NCI-H345 treated with DMSO at 0.1 percent for 48 hours (cell line): ENCODE data around the gene PRDM11.

Experiments used
- DNase-seq: peaks from one replicate; lab custom pipeline; 2025; ENCODE audit not compliant: unreplicated experiment; lab: John Stamatoyannopoulos, UW

The PRDM11 gene

GRCh38 chr11:45156741-45157140, 10.3 kb downstream of the PRDM11 start:
- DNase-seq: no peak

GRCh38 chr11:45157247-45158209, 11.1 kb downstream of the PRDM11 start:
- no peak for DNase-seq

- no peak for DNase-seq
These were observed 11.8 kb downstream of the PRDM11 start for GRCh38 chr11:45158210-45158731.

GRCh38 chr11:45158891-45159605, 12.6 kb downstream of the PRDM11 start:
- DNase-seq: no peak

- no peak for DNase-seq
These were observed 13.4 kb downstream of the PRDM11 start for GRCh38 chr11:45159781-45160365.

GRCh38 chr11:45161252-45162063, 15.0 kb downstream of the PRDM11 start:
- DNase-seq: no peak

GRCh38 chr11:45162064-45162375, 15.6 kb downstream of the PRDM11 start:
- DNase-seq: no peak

- no peak for DNase-seq
These were observed 16.8 kb downstream of the PRDM11 start for GRCh38 chr11:45162916-45163879.

GRCh38 chr11:45163956-45164575, 17.6 kb downstream of the PRDM11 start:
- no peak for DNase-seq

GRCh38 chr11:45165386-45165785, 18.9 kb downstream of the PRDM11 start:
- DNase-seq: no peak

GRCh38 chr11:45165806-45166603, 19.6 kb downstream of the PRDM11 start:
- DNase-seq: no peak

- no peak for DNase-seq
These were observed 20.1 kb downstream of the PRDM11 start for GRCh38 chr11:45166604-45166897.

GRCh38 chr11:45167283-45167682, 20.8 kb downstream of the PRDM11 start:
- DNase-seq: no peak

- DNase-seq: no peak
These were observed 22.1 kb downstream of the PRDM11 start for GRCh38 chr11:45168366-45169130.

GRCh38 chr11:45169310-45170072, 23.1 kb downstream of the PRDM11 start:
- no peak for DNase-seq

- DNase-seq: no peak
These were observed 24.0 kb downstream of the PRDM11 start for GRCh38 chr11:45170484-45170883.

- DNase-seq: no peak
These were observed 25.1 kb downstream of the PRDM11 start for GRCh38 chr11:45171550-45171949.
